Stimulated activated CD4-positive, alpha-beta T cell treated with anti-CD3 and anti-CD28 coated beads, TNF-alpha, amount 100 ng/mL, for 48 hours (primary cell): ENCODE results near the gene ARFGAP2.

Experiments
- DNase-seq, 3 donors: peaks; one replicate each; pipeline ENCODE4 v3.0.0-alpha.2; 2020; ENCODE audit warnings: low read depth in 3 of 3

The ARFGAP2 gene

GRCh38 chr11:47148903-47149531, 27.7 kb downstream of the ARFGAP2 start:
- DNase-seq: no peak

- no peak for DNase-seq
These were observed 28.4 kb downstream of the ARFGAP2 start for GRCh38 chr11:47148270-47148669.

GRCh38 chr11:47147681-47148080, 29.0 kb downstream of the ARFGAP2 start:
- DNase-seq: no peak

- no peak for DNase-seq
These were observed 29.4 kb downstream of the ARFGAP2 start for GRCh38 chr11:47147250-47147649.

- no peak for DNase-seq
These were observed 32.1 kb downstream of the ARFGAP2 start for GRCh38 chr11:47144541-47144940.

- no peak for DNase-seq
These were observed 33.4 kb downstream of the ARFGAP2 start for GRCh38 chr11:47143322-47143721.

GRCh38 chr11:47139878-47140277, 36.8 kb downstream of the ARFGAP2 start:
- no peak for DNase-seq

- DNase-seq: no peak
These were observed 39.2 kb downstream of the ARFGAP2 start for GRCh38 chr11:47137476-47137875.

- no peak for DNase-seq
These were observed 39.8 kb downstream of the ARFGAP2 start for GRCh38 chr11:47136921-47137320.

- DNase-seq: no peak
These were observed 40.4 kb downstream of the ARFGAP2 start for GRCh38 chr11:47136327-47136726.

- no peak for DNase-seq
These were observed 43.7 kb downstream of the ARFGAP2 start for GRCh38 chr11:47132981-47133380.

GRCh38 chr11:47132490-47132889, 44.2 kb downstream of the ARFGAP2 start:
- DNase-seq: no peak

- no peak for DNase-seq
These were observed 45.5 kb downstream of the ARFGAP2 start for GRCh38 chr11:47131136-47131535.

- no peak for DNase-seq
These were observed 46.1 kb downstream of the ARFGAP2 start for GRCh38 chr11:47130543-47130942.

- no peak for DNase-seq
These were observed 49.5 kb downstream of the ARFGAP2 start for GRCh38 chr11:47127213-47127612.

GRCh38 chr11:47125083-47125482, 51.6 kb downstream of the ARFGAP2 start:
- DNase-seq: no peak

- no peak for DNase-seq
These were observed 52.0 kb downstream of the ARFGAP2 start for GRCh38 chr11:47124675-47125074.

GRCh38 chr11:47123094-47123493, 53.6 kb downstream of the ARFGAP2 start:
- no peak for DNase-seq

- DNase-seq: no peak
These were observed 54.9 kb downstream of the ARFGAP2 start for GRCh38 chr11:47121731-47122130.

- DNase-seq: no peak
These were observed 55.6 kb downstream of the ARFGAP2 start for GRCh38 chr11:47121056-47121455.

GRCh38 chr11:47118958-47119688, 57.6 kb downstream of the ARFGAP2 start:
- peak; percentile 6 to 47 (median 40) for DNase-seq
